Neural progenitor cell (in vitro differentiated cells): ENCODE measurements around the gene SPTLC3. TPM values are rescaled to one million over a fixed set of nuclear protein-coding genes. Genes with fewer than 3 reads are reported as not detected.

Experiments used
- DNase-seq: peaks from one replicate; pipeline ENCODE4 v3.0.0-alpha.2; 2016; ENCODE audit warnings: low spot score
- H2AFZ ChIP-seq: fragments of 200-600 bp; sonication (generic); replicated peaks from 2 replicates; pipeline ENCODE4 v1.6.1; 2016; ENCODE audit warnings: antibody characterized with exemption
- H3F3A ChIP-seq: fragments of 200-600 bp; sonication (generic); 2 replicates; pipeline ENCODE4 v1.6.1; 2016; ENCODE audit warnings: antibody characterized with exemption, low read depth
- H3K27ac ChIP-seq: fragments of 200-600 bp; sonication (generic); 2 replicates; pipeline ENCODE4 v1.5.1; 2016; ENCODE audit warnings: mild to moderate bottlenecking
- H3K27me3 ChIP-seq: fragments of 200-600 bp; sonication (generic); 2 replicates; pipeline ENCODE4 v1.6.1; 2016; ENCODE audit warnings: mild to moderate bottlenecking, moderate library complexity
- H3K36me3 ChIP-seq: fragments of 200-600 bp; sonication (generic); 2 replicates; pipeline ENCODE4 v1.5.1; 2016
- H3K4me1 ChIP-seq: fragments of 200-600 bp; sonication (generic); 2 replicates; pipeline ENCODE4 v1.6.1; 2016; ENCODE audit warnings: mixed run types
- H3K4me2 ChIP-seq: fragments of 200-600 bp; sonication (generic); 2 replicates; pipeline ENCODE4 v1.6.1; 2016
- H3K4me3 ChIP-seq: fragments of 200-600 bp; sonication (generic); 2 replicates; pipeline ENCODE4 v1.5.1; 2016
- H3K79me2 ChIP-seq: fragments of 200-600 bp; sonication (generic); 2 replicates; pipeline ENCODE4 v1.6.1; 2016; ENCODE audit warnings: low read depth
- H3K9ac ChIP-seq: fragments of 200-600 bp; sonication (generic); 2 replicates; pipeline ENCODE4 v1.6.1; 2016
- H3K9me3 ChIP-seq: fragments of 200-600 bp; sonication (generic); 2 replicates; pipeline ENCODE4 v1.5.1; 2016; ENCODE audit warnings: low read depth
- H4K20me1 ChIP-seq: fragments of 200-600 bp; sonication (generic); 2 replicates; pipeline ENCODE4 v1.6.1; 2016; ENCODE audit warnings: low read depth
- H3K27ac Mint-ChIP-seq: 3 replicates; pipeline ENCODE4 v1.8.0; 2021; ENCODE audit warnings: mixed read lengths
- H3K27me3 Mint-ChIP-seq: 2 replicates; pipeline ENCODE4 v1.8.0; 2022; ENCODE audit warnings: low read depth, mild to moderate bottlenecking, inconsistent platforms, moderate library complexity, mixed read lengths; ENCODE audit not compliant: insufficient read depth
- H3K36me3 Mint-ChIP-seq: 3 replicates; pipeline ENCODE4 v1.8.0; 2021; ENCODE audit warnings: mixed read lengths
- H3K4me1 Mint-ChIP-seq: 3 replicates; pipeline ENCODE4 v1.8.0; 2021; ENCODE audit warnings: mixed read lengths
- H3K4me3 Mint-ChIP-seq: 3 replicates; pipeline ENCODE4 v1.8.0; 2021; ENCODE audit warnings: mild to moderate bottlenecking, moderate library complexity, mixed read lengths
- H3K9me3 Mint-ChIP-seq: 3 replicates; pipeline ENCODE4 v1.8.0; 2020; ENCODE audit warnings: mixed read lengths
- EZH2 ChIP-seq: fragments of 200-600 bp; sonication (generic); IDR thresholded peaks from 2 replicates; pipeline ENCODE4 v1.6.1; 2017; ENCODE audit warnings: antibody characterized with exemption, mild to moderate bottlenecking, moderate library complexity
- EZH2phosphoT487 ChIP-seq: fragments of 200-600 bp; sonication (generic); IDR thresholded peaks from 2 replicates; pipeline ENCODE4 v1.6.1; 2017; ENCODE audit warnings: antibody characterized with exemption
- total RNA-seq: library from RNA; depleted of rRNA; stranded (reverse); fragments of >200 nt; gene quantifications from 2 replicates; pipeline ENCODE4 v1.2.3, GENCODE V29; 2015; ENCODE audit warnings: low replicate concordance
- TF ChIP-seq, protein P1 (sequence below): fragments of 200-600 bp; sonication (generic); IDR thresholded peaks from 2 replicates; pipeline ENCODE4 v1.5.1; 2017; ENCODE audit warnings: antibody characterized with exemption, mild to moderate bottlenecking

Gene SPTLC3
- total RNA-seq, 1 donor from 2014 or later: 4.2 TPM

DNA sequence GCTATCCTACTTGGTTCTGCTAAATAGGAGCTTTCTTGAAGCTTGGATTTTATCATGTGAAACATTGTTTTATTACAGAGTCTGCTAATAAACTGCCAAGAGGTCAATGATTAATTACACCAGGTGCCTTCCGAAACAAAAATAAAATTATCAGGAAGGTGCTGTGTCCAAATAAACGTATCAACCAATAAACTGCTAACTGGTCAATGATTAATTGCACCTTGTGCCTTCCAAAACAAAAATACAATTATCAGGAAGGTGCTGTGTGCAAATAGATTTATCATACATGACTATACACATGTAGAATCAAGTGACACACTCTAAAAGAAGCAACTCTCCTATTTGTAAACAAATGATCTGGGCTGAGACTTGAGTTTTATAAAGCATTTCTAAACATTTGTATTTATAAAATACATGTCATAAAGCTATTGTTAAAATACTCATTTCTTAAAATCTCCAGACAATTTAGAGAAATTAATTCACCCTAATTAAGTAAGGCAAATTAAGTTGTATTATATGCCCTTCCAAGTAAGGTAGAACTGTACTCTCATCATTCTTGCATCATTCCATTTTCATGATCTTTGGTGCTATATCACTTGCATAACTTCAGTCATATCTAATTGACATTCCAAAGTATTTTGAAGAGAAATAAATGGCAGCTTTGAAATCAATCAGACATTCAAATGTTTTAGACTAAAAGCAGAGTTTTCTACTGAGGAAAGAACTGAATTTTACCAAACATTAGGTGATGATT, 26.8 kb downstream of the SPTLC3 start:
- no peak overlapping the region for H3K4me2 ChIP-seq
- H3K36me3 ChIP-seq: no peaks in the 10 kb centered on the region
- no peaks in the 10 kb centered on the region for H4K20me1 ChIP-seq
- H3K27me3 ChIP-seq: peaks cover 12% of the 10 kb centered on the region
- no peak overlapping the region for H3K27ac Mint-ChIP-seq
- no peaks in the 10 kb centered on the region for H3K79me2 ChIP-seq
- no peak overlapping the region for H3K27ac ChIP-seq
- no peaks in the 10 kb centered on the region for H3F3A ChIP-seq
- no peak overlapping the region for H2AFZ ChIP-seq
- H3K4me1 Mint-ChIP-seq: peaks cover 3% of the 10 kb centered on the region
- H3K36me3 Mint-ChIP-seq: no peaks in the 10 kb centered on the region
- H3K9me3 Mint-ChIP-seq: no peaks in the 10 kb centered on the region
- no peaks in the 10 kb centered on the region for H3K9me3 ChIP-seq
- TF ChIP-seq, protein P1, sequence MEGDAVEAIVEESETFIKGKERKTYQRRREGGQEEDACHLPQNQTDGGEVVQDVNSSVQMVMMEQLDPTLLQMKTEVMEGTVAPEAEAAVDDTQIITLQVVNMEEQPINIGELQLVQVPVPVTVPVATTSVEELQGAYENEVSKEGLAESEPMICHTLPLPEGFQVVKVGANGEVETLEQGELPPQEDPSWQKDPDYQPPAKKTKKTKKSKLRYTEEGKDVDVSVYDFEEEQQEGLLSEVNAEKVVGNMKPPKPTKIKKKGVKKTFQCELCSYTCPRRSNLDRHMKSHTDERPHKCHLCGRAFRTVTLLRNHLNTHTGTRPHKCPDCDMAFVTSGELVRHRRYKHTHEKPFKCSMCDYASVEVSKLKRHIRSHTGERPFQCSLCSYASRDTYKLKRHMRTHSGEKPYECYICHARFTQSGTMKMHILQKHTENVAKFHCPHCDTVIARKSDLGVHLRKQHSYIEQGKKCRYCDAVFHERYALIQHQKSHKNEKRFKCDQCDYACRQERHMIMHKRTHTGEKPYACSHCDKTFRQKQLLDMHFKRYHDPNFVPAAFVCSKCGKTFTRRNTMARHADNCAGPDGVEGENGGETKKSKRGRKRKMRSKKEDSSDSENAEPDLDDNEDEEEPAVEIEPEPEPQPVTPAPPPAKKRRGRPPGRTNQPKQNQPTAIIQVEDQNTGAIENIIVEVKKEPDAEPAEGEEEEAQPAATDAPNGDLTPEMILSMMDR: no peak
- TF ChIP-seq EZH2phosphoT487 (no peak), EZH2 (no peak)
- H3K4me3 Mint-ChIP-seq: no peak overlapping the region
- DNase-seq: no peak
- no peaks in the 10 kb centered on the region for H3K4me1 ChIP-seq
- H3K27me3 Mint-ChIP-seq: no peaks in the 10 kb centered on the region
- no peak overlapping the region for H3K4me3 ChIP-seq
- H3K9ac ChIP-seq: no peak overlapping the region

GRCh38 chr20:13037727-13038126, 29.0 kb downstream of the SPTLC3 start:
- Histone ChIP-seq H3K36me3 (no peaks in the 10 kb centered on the region), H2AFZ (no peak overlapping the region), H3K4me2 (no peak overlapping the region), H3K9me3 (no peaks in the 10 kb centered on the region), H4K20me1 (no peaks in the 10 kb centered on the region), H3K4me3 (no peak overlapping the region), H3K27ac (no peak overlapping the region), H3F3A (no peaks in the 10 kb centered on the region), H3K27me3 (peaks cover 12% of the 10 kb centered on the region), H3K4me1 (no peaks in the 10 kb centered on the region), H3K79me2 (no peaks in the 10 kb centered on the region), H3K9ac (no peak overlapping the region)
- DNase-seq: no peak
- no peaks in the 10 kb centered on the region for H3K9me3 Mint-ChIP-seq
- no peak overlapping the region for H3K27ac Mint-ChIP-seq
- H3K27me3 Mint-ChIP-seq: no peaks in the 10 kb centered on the region
- H3K4me3 Mint-ChIP-seq: no peak overlapping the region
- TF ChIP-seq EZH2phosphoT487 (no peak), EZH2 (no peak)
- TF ChIP-seq, protein P1: no peak
- peaks cover 3% of the 10 kb centered on the region for H3K4me1 Mint-ChIP-seq
- no peaks in the 10 kb centered on the region for H3K36me3 Mint-ChIP-seq

- H3K27me3 Mint-ChIP-seq: no peaks in the 10 kb centered on the region
These were observed 33.0 kb downstream of the SPTLC3 start for GRCh38 chr20:13041574-13042457.

More at GRCh38 chr20:13041574-13042457, 33.0 kb downstream of the SPTLC3 start:
- no peak overlapping the region for H3K4me2 ChIP-seq
- no peak overlapping the region for H3K9ac ChIP-seq
- H3K4me1 ChIP-seq: no peaks in the 10 kb centered on the region
- H3K79me2 ChIP-seq: no peaks in the 10 kb centered on the region
- no peak for TF ChIP-seq EZH2phosphoT487
- TF ChIP-seq EZH2: no peak
- TF ChIP-seq, protein P1: no peak
- no peak overlapping the region for H2AFZ ChIP-seq
- Mint-ChIP-seq H3K9me3 (no peaks in the 10 kb centered on the region), H3K27ac (no peak overlapping the region), H3K4me3 (no peak overlapping the region), H3K4me1 (peaks cover 3% of the 10 kb centered on the region), H3K36me3 (no peaks in the 10 kb centered on the region)
- H3K9me3 ChIP-seq: no peaks in the 10 kb centered on the region
- H3F3A ChIP-seq: no peaks in the 10 kb centered on the region
- H3K36me3 ChIP-seq: no peaks in the 10 kb centered on the region
- no peaks in the 10 kb centered on the region for H4K20me1 ChIP-seq
- H3K27me3 ChIP-seq: no peaks in the 10 kb centered on the region
- H3K4me3 ChIP-seq: no peak overlapping the region
- no peak overlapping the region for H3K27ac ChIP-seq
- no peak for DNase-seq
